DMS114 treated with DMSO at 0.1 percent for 48 hours (cell line): Measurements from ENCODE around the gene ABCC3.

ENCODE experiments used
- DNase-seq: peaks from one replicate; lab custom pipeline; 2025; ENCODE audit not compliant: unreplicated experiment; lab: John Stamatoyannopoulos, UW

Gene ABCC3

GRCh38 chr17:50603340-50603739 lies 31.3 kb upstream of the ABCC3 start:
- DNase-seq, result no peak

DNA sequence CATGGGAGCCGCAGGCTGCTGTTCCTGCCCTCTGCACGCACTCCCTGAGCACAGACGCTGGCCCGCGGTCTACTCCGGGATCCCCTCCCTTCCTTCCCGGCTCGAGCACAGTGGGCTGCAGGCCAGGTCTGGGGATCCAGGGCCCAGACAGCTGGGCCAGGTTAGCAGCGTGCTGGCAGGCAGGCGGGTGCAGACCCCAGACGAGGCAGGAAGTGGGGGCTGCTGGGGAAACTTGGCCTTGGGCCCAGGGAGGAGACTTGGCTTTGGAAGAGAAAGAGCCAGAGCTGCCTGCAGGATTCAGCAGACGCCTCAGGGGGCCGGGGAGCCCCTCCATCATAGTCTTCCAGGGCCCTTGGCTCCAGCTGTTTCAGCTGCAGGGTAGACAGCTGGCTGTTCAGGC lies 30.2 kb upstream of the ABCC3 start:
- no peak for DNase-seq

DNA sequence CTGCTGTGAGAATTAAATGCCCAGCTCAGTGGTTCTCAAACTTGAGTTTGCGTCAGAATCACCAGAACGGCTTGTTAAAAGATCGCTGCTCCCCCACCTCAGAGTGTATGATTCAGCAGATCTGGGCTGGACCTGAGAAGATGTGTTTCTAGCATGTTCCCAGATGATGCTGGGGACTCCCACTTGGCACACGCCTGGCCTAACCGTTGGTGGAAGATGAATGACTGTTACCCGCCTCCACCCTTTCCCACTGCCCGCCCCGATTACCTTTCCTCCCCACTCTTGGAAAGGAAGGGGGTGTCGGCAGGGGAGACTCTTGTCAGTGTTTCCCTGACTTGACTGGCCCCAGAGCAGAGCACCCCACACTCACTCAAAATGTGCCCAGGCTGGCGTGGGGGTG lies 29.3 kb upstream of the ABCC3 start:
- no peak for DNase-seq

DNA sequence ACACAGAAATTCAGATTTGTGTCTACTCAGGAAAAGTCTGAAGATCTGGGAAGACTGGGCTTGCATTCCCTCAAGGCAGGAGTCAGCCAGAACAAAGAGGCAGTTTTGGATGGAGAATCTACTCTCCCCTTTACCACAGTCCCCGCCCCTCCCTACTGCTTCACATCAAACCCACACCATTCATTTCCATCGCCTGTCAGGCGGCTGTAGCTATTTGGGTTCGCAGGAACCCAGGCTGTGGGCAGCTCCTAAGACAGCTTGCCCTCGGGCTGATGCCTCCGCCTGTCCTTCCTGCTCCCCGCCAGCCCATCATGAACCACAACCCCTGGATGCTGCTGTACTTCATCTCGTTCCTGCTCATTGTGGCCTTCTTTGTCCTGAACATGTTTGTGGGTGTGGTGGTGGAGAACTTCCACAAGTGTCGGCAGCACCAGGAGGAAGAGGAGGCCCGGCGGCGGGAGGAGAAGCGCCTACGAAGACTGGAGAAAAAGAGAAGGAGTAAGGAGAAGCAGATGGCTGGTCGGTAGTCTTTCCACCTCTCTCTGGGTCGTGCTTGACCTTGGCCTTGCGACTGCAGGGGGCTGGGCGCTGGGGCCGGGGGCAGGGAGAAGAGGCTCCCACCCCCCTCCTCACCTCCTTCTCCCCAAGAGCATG lies 27.0 kb upstream of the ABCC3 start:
- DNase-seq, result no peak

- no peak for DNase-seq
These were observed 25.8 kb upstream of the ABCC3 start for GRCh38 chr17:50608700-50609379.

- DNase-seq, result no peak
These were observed 25.2 kb upstream of the ABCC3 start for GRCh38 chr17:50609380-50610074.

- DNase-seq, result no peak
These were observed 23.0 kb upstream of the ABCC3 start for GRCh38 chr17:50611634-50612033.

DNA sequence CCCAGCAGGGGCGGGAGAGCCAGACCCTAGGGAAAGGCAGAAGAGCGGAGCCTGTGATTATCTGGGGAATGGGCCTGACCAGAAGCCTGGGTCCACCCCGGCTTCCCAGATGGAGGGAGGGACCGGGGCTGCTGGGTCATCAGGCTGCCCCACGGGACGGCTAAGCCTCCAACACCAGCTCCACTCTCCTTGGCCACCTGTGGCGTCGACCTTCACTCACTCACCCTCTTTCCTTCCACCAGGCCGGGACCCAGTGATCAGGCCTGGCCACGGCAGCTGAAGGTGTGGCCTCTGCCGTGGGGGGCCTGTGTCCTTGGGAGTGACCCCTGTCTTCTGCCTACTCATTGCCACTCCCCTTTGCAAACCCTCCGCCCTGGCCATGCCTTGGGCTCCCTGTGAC lies 22.4 kb upstream of the ABCC3 start:
- DNase-seq, result no peak

GRCh38 chr17:50613007-50613992 lies 21.4 kb upstream of the ABCC3 start:
- DNase-seq, result no peak

DNA sequence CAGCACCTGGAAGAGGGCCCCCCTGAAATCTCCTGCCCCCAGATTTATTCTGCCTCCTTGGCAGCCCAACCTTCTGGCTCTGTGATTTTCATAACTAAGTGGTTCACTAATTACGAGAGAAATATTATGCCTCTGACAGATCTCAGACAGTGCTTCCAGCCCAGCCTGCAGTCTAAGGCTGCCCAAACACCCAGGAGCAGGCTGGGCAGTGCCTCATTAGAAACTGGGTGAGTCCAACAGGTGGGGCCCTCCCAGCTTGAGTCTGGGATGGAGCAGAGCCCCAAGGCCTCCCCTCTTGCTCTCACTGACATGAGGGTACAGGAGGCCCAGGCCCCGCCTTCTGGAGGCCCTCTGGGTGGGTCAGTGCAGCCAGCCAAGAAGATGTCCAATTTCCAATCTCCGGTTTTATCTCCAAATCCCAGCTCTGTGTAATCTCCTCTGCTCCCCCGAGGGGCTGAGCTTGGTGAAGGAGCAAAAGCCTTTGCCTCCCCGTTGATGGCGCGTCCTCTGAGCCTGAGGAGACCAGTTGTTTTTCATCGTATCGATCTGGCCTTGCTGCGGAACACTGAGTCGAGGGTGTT lies 20.1 kb upstream of the ABCC3 start:
- no peak for DNase-seq

- no peak for DNase-seq
These were observed 18.9 kb upstream of the ABCC3 start for GRCh38 chr17:50615828-50616227.

- no peak for DNase-seq
These were observed 16.4 kb upstream of the ABCC3 start for GRCh38 chr17:50618300-50618699.

DNA sequence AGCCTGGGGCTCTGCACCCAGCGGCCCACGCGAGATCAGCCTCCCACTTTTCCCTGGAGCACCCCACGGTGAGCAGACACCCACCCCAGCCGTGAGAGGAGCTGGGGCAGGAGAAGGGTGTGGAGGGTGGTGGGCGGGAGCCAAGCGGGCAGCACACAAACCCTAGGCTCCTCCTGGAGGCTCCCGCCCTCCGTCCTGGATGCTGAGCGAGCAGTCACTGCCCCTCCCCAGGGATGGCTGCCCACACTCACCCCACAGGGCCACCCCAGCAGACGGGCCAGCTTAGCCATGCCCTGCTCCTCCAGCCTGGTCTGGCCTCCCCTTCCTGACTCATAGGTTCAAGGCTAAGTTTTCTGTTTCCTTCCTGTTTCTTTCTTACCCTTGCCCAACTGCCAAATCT lies 15.7 kb upstream of the ABCC3 start:
- no peak for DNase-seq

DNA sequence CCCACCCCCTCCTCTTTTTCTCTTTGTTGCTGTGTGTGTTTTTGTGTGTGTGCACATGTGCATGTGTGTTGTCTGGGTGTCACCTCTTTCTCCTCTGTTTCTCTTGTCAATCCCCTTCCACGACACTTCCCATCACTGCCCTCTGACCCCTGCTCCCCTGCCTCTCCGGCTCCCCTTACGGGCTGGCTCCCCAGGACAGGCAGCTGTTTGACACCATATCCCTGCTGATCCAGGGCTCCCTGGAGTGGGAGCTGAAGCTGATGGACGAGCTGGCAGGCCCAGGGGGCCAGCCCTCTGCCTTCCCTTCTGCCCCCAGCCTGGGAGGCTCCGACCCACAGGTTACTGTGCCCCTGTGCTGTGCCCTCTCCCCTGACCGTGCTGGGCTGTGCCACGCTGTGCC lies 15.2 kb upstream of the ABCC3 start:
- DNase-seq, result no peak

DNA sequence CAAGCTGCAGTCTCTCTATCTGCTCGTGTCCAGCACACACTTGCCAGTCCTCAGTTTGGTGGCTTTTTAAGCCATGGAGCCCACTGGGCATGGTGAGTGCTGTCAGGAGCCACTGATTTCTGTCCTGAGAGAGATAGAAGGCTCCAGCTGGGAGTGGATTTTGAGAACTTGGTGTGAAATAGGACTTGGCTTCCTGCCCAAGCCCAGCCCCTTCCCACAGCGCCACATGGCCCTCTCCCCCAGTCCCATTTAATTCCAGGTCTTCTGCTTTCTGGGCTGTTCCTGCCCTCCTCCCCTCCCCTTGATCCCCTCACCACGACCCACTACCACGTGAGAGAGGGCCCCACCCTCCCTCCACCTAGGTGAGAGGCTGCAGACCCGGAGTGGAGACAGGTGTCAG lies 14.4 kb upstream of the ABCC3 start:
- DNase-seq, result no peak

GRCh38 chr17:50620858-50621257 lies 13.8 kb upstream of the ABCC3 start:
- DNase-seq, result no peak

DNA sequence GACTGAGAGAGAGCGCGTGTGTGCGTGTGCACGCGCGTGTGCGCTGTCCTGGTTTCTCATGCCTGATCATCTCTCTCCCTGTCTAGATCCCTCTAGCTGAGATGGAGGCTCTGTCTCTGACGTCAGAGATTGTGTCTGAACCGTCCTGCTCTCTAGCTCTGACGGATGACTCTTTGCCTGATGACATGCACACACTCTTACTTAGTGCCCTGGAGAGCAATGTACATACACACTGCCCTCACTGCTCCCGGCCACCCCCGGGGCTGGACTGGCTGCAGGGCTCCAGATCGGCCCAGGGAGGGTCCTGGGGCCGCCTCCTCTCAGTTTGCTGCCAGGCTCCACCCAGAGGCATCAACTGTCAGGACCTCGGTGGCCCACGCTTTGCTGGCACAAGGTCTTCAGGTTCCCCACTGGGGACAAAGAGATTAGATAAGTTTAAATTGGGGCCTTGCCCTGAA lies 13.1 kb upstream of the ABCC3 start:
- no peak for DNase-seq

- no peak for DNase-seq
These were observed 10.3 kb upstream of the ABCC3 start for GRCh38 chr17:50624321-50624934.

DNA sequence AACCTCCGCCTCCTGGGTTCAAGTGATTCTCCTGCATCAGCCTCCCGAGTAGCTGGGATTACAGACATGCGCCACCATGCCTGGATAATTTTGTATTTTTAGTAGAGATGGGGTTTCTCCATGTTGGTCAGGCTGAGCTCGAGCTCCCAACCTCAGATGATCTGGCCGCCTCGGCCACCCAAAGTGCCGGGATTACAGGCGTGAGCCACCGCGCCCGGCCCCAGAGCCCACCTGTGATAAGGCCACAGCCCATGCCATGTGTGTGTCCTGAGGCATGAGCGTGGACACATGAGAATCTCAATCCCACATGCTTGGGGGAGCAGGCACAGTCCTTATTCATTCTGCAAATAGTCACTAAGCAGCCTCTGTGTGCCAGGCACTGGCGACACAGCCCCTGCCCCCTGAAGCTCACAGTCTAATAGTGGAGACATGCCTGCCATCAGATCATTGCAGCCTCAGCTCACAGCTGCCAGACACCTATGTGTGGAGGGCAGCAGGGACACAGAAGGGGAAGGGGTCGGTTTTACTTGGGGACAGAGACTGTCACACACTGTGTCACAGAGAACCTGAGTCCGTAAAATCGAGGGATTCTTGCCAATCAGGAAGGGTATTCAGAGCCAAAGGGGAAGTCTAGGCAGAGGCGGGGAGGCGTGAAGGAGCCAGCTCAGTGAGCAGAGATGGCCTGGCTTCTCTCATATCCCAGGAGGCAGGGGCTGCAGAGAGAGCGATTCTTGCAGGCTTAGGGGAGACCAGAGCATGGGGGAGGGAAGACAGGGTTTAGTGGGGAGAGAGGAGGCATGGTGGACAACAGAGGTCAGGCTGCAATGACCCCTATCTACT lies 9.4 kb upstream of the ABCC3 start:
- DNase-seq, result no peak
